HG02981 (cell line): ENCODE results near the gene KCP.
A peak's percentile ranks its signal among the peaks of the same experiment; 100 is the strongest.
"Not testable (repeated sequence)": the region's sequence is repeated elsewhere in the genome, so short reads cannot be mapped to it uniquely, and the experiment has no call there.

ENCODE experiments used
- ATAC-seq: cut with Tn5 transposase; IDR thresholded peaks from one replicate; pipeline ENCODE4 v1.9.1; 2021; ENCODE audit warnings: mild to moderate bottlenecking, moderate library complexity; ENCODE audit not compliant: unreplicated experiment

KCP gene

GRCh38 chr7:128910569-128910945 is at the start of gene KCP:
KCP (minus strand) TSS chr7:128910709; CDS start chr7:128910676, 33 bp downstream.
- ATAC-seq: no peak

- ATAC-seq: no peak
Measured at GRCh38 chr7:128959296-128959695, 48.8 kb upstream of the KCP start.

- ATAC-seq: no peak
Measured at GRCh38 chr7:128955981-128956380, 45.5 kb upstream of the KCP start.

GRCh38 chr7:128954830-128955802 is 44.6 kb upstream of the KCP start:
- peak; percentile 62 for ATAC-seq

- no peak for ATAC-seq
Measured at GRCh38 chr7:128954150-128954549, 43.6 kb upstream of the KCP start.

GRCh38 chr7:128951296-128951695 is 40.8 kb upstream of the KCP start:
- ATAC-seq: no peak

GRCh38 chr7:128948976-128949760 is 38.7 kb upstream of the KCP start:
- ATAC-seq: no peak

GRCh38 chr7:128948312-128948973 is 37.9 kb upstream of the KCP start:
- no peak for ATAC-seq

GRCh38 chr7:128947854-128948253 is 37.3 kb upstream of the KCP start:
- ATAC-seq: no peak

- no peak for ATAC-seq
Measured at GRCh38 chr7:128946936-128947830, 36.7 kb upstream of the KCP start.

- ATAC-seq: no peak
Measured at GRCh38 chr7:128945668-128946366, 35.3 kb upstream of the KCP start.

GRCh38 chr7:128944487-128945236 is 34.2 kb upstream of the KCP start:
- no peak for ATAC-seq

GRCh38 chr7:128943251-128943650 is 32.7 kb upstream of the KCP start:
- ATAC-seq: not testable (repeated sequence)

GRCh38 chr7:128941946-128942526 is 31.5 kb upstream of the KCP start:
- no peak for ATAC-seq

GRCh38 chr7:128941323-128941890 is 30.9 kb upstream of the KCP start:
- no peak for ATAC-seq

- ATAC-seq: peak; percentile 56
Measured at GRCh38 chr7:128940494-128941322, 30.2 kb upstream of the KCP start.

- ATAC-seq: peak; percentile 26
Measured at GRCh38 chr7:128939861-128940410, 29.4 kb upstream of the KCP start.
